B cell (primary cell): ENCODE measurements around the gene RALY. TPM values are rescaled to one million over a fixed set of nuclear protein-coding genes. Genes with fewer than 3 reads are reported as not detected.
A peak's percentile ranks its signal among the peaks of the same experiment; 100 is the strongest.

Experiments
- ATAC-seq: fragments of 200-7000 bp; cut with Tn5 transposase; one replicate; pipeline ENCODE4 v1.10.0; 2021; ENCODE audit warnings: low read depth, mild to moderate bottlenecking, moderate number of reproducible peaks, moderate library complexity
- CTCF ChIA-PET: fragments of 350-600 bp; sonication (Branson Sonifier 250); formaldehyde crosslinking; loops from one replicate; lab custom pipeline; 2021; ENCODE audit warnings: antibody characterized with exemption, inconsistent platforms; lab: Charles Lee
- POLR2A ChIA-PET: fragments of 350-600 bp; sonication (Branson Sonifier 250); formaldehyde crosslinking; loops from one replicate; lab custom pipeline; 2021; ENCODE audit warnings: antibody characterized with exemption; lab: Charles Lee
- DNase-seq: peaks from one replicate; pipeline ENCODE4 v3.0.0; 2013
- H2AFZ ChIP-seq: 2 replicates; pipeline ENCODE4 v1.6.1; 2012; ENCODE audit warnings: mild to moderate bottlenecking, low read depth, low read length; ENCODE audit not compliant: insufficient read depth, poor library complexity, severe bottlenecking
- H3K27ac ChIP-seq, 2 donors: 1 replicate in 1 of 2; 2 replicates in 1 of 2; pipeline ENCODE4 v1.5.1; 2012 to 2013; ENCODE audit warnings: low read length in 2 of 2, mild to moderate bottlenecking in 2 of 2, moderate library complexity in 1 of 2
- H3K27me3 ChIP-seq, 4 experiments: fragments of 200-600 bp in 1 of 4; sonication (generic) in 1 of 4; replicated peaks in 1 of 4; 1 replicate in 2 of 4; 2 replicates in 2 of 4; pipeline versions ENCODE4 v1.6.1 to v1.7.0; 2013 to 2016; ENCODE audit warnings: low read length in 3 of 4, mild to moderate bottlenecking in 2 of 4, mixed read lengths in 1 of 4, moderate library complexity in 1 of 4; ENCODE audit not compliant: insufficient read depth in 4 of 4, control insufficient read depth in 3 of 4; ENCODE audit errors: control extremely low read depth in 1 of 4
- H3K36me3 ChIP-seq, 2 experiments: replicated peaks in 1 of 2; 1 replicate in 1 of 2; 2 replicates in 1 of 2; pipeline versions ENCODE4 v1.6.1 to v1.7.1; 2013; ENCODE audit warnings: low read length in 1 of 2; ENCODE audit not compliant: insufficient read depth in 2 of 2, control insufficient read depth in 1 of 2; ENCODE audit errors: control extremely low read depth in 1 of 2, extremely low read depth in 1 of 2
- H3K4me1 ChIP-seq, 2 donors: fragments of 200-600 bp in 1 of 2; sonication (generic) in 1 of 2; 1 replicate in 1 of 2; 2 replicates in 1 of 2; pipeline versions ENCODE4 v1.5.1 to v1.6.1; 2013 to 2017; ENCODE audit warnings: low read length in 2 of 2; ENCODE audit not compliant: control insufficient read depth in 2 of 2, insufficient read depth in 2 of 2
- H3K4me2 ChIP-seq: replicated peaks from 2 replicates; pipeline ENCODE3; 2012; ENCODE audit warnings: mild to moderate bottlenecking, low read depth, low read length; ENCODE audit not compliant: poor library complexity, severe bottlenecking
- H3K4me3 ChIP-seq, 5 experiments: fragments of 200-600 bp in 1 of 5; sonication (generic) in 1 of 5; 1 replicate in 3 of 5; 2 replicates in 2 of 5; pipeline versions ENCODE4 v1.5.1 to v1.7.0; 2011 to 2016; ENCODE audit warnings: low read length in 4 of 5, mild to moderate bottlenecking in 4 of 5, low read depth in 2 of 5, control low read depth in 1 of 5, moderate library complexity in 1 of 5; ENCODE audit not compliant: insufficient read depth in 1 of 5; ENCODE audit errors: control extremely low read depth in 1 of 5, extremely low read depth in 1 of 5
- H3K79me2 ChIP-seq: fragments of 200-600 bp; sonication (generic); one replicate; pipeline ENCODE4 v1.6.0; 2016; ENCODE audit warnings: low read length; ENCODE audit not compliant: control insufficient read depth, insufficient read depth
- H3K9ac ChIP-seq: fragments of 200-600 bp; sonication (generic); 2 replicates; pipeline ENCODE4 v1.6.1; 2017; ENCODE audit warnings: mild to moderate bottlenecking, low read length, moderate library complexity
- H3K9me3 ChIP-seq, 3 donors: one replicate each; pipeline versions ENCODE4 v1.6.1 to v1.7.1; 2013; ENCODE audit warnings: low read length in 2 of 3; ENCODE audit not compliant: control insufficient read depth in 2 of 3, insufficient read depth in 1 of 3; ENCODE audit errors: control extremely low read depth in 1 of 3
- H4K20me1 ChIP-seq: 2 replicates; pipeline ENCODE4 v1.6.0; 2012; ENCODE audit warnings: mild to moderate bottlenecking, low read length; ENCODE audit not compliant: insufficient read depth, control insufficient read depth, poor library complexity, severe bottlenecking
- H3K27ac Mint-ChIP-seq: one replicate; pipeline ENCODE4 v1.8.0; 2021; ENCODE audit warnings: mixed read lengths
- H3K27me3 Mint-ChIP-seq: one replicate; pipeline ENCODE4 v1.8.0; 2021; ENCODE audit warnings: mixed read lengths
- H3K4me1 Mint-ChIP-seq: one replicate; pipeline ENCODE4 v1.8.0; 2021; ENCODE audit warnings: mixed read lengths
- H3K4me3 Mint-ChIP-seq: one replicate; pipeline ENCODE4 v1.8.0; 2021; ENCODE audit warnings: mixed read lengths
- H3K9me3 Mint-ChIP-seq: one replicate; pipeline ENCODE4 v1.8.0; 2022; ENCODE audit warnings: mixed read lengths; ENCODE audit not compliant: insufficient read depth
- CTCF ChIP-seq: fragments of 200-600 bp; IDR thresholded peaks from one replicate; pipeline ENCODE4 v1.8.0; 2022; ENCODE audit warnings: antibody characterized with exemption, mild to moderate bottlenecking
- EZH2 ChIP-seq: IDR thresholded peaks from 2 replicates; pipeline ENCODE4 v1.6.1; 2012; ENCODE audit warnings: borderline replicate concordance, low read depth, mild to moderate bottlenecking, moderate library complexity, low read length; ENCODE audit not compliant: insufficient read depth, poor library complexity, severe bottlenecking
- WGBS: methylation state at CpG from one replicate; pipeline ENCODE4 v1.1.5; 2013; ENCODE audit warnings: missing lambda C conversion rate; ENCODE audit not compliant: insufficient coverage; 5-methylcytosine and 5-hydroxymethylcytosine counted together
- intact Hi-C: fragments of 100-400 bp; cut with micrococcal nuclease; formaldehyde crosslinking; loops from one replicate; pipeline ENCODE4 v1.10.0; 2022
- polyA plus RNA-seq: library from polyadenylated mRNA; depleted of rRNA; stranded (reverse); fragments of >200 nt; gene quantifications from 2 replicates; pipeline ENCODE4 v1.2.3, GENCODE V29; 2012
- total RNA-seq, 2 donors: library from RNA; stranded (reverse); fragments of 120-200 nt in 1 of 2; gene quantifications; 1 replicate in 1 of 2; 2 replicates in 1 of 2; pipeline versions ENCODE4 v1.2.3 to v1.2.4, GENCODE V29; 2013 to 2022

RALY gene
- total and polyA plus RNA-seq, 2 donors (not counting 1 experiment from before 2014, with no cell fraction given): 89.8 to 94.4 TPM

- 84% methylated on average over 4 of the region's 10 CpGs for WGBS
- H3K27ac Mint-ChIP-seq: peak overlapping the region; percentile 99
- H3K9ac ChIP-seq: peak overlapping the region; percentile 93
- ATAC-seq: no peak
- no peak for TF ChIP-seq CTCF
- TF ChIP-seq EZH2: no peak
- H3K36me3 ChIP-seq: peaks cover 0 to 26% of the 10 kb centered on the region in 2 experiments
- POLR2A ChIA-PET: no interaction called here
- peaks cover 69% of the 10 kb centered on the region for H3K79me2 ChIP-seq
- peaks cover 62% of the 10 kb centered on the region for H4K20me1 ChIP-seq
- peak overlapping the region; percentile 88 for H3K4me2 ChIP-seq
- H3K4me3 ChIP-seq: peak overlapping the region in 2 of 5 experiments; percentile 90 to 95
- CTCF ChIA-PET: interaction anchor here (1.1 kb wide), 1 partner anchor 19 kb away, joined by 3 read pairs; no protein-coding TSS in a partner anchor
- H3K9me3 Mint-ChIP-seq: no peaks in the 10 kb centered on the region
- peak overlapping the region; percentile 99 for H3K4me3 Mint-ChIP-seq
- H3K9me3 ChIP-seq: no peaks in the 10 kb centered on the region
- peak overlapping the region; percentile 85 for H2AFZ ChIP-seq
- H3K4me1 ChIP-seq: peaks cover 26 to 34% of the 10 kb centered on the region in 2 donors
- H3K27me3 Mint-ChIP-seq: no peaks in the 10 kb centered on the region
- intact Hi-C loops: loop anchor here (5.0 to 10.0 kb wide), 4 partner anchors 407 to 1845 kb away; partner anchors contain the start of genes C20orf144, DYNLRB1, SCAND1 and SNTA1
- peaks cover 56% of the 10 kb centered on the region for H3K4me1 Mint-ChIP-seq
- H3K27me3 ChIP-seq: no peaks in the 10 kb centered on the region
- no peak for DNase-seq
- H3K27ac ChIP-seq: no peak overlapping the region
Observed at GRCh38 chr20:34110025-34110744, 116.5 kb downstream of the RALY start.
